Measurements from ENCODE around the gene MCEMP1. TPM values are rescaled to one million over a fixed set of nuclear protein-coding genes. Genes with fewer than 3 reads are reported as not detected.

The MCEMP1 gene
- total and polyA plus RNA-seq, 11 donors, result 0.16 to 1.4 (median 0.54) TPM; not detected in 3

DNA sequence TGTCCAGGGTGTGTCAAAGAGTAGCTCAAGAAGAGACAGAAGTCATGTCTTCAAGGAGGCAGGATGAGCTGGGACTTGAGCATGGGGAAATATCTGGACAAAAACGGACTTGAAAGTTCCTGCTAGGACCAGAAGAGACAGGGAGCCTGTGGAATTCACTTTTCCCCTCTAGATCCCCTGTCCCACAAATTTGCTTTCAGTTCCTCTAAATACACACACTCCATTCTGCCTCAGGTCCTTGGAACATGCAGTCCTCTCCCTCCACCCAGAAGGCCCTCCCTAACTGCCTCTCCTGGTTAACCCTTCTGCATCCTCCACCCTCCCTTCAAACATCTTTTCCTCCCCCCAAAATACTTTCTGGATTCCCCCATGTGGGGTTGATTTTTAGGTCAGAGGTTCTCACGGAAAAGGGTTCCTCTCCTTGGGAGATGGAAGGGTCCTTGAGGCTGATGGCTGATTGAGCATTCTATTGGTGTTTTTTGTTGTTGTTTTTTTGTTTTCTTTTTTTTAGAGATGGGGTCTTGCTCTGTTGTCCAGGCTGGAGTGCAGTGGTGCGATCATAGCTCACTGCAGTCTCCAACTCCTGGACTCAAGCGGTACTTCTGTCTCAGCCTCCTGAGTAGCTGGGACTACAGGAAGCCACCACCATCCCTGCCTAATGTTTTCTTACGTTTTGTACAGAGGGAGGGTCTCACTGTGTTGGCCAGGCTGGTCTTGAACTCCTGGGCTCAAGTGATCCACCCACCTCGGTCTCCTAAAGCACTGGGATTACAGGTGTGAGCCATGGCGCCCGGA is 14.9 kb upstream of the MCEMP1 start:
- no peak for ATAC-seq
- 69 to 81% (median 79%) methylated on average over 8 of the region's 8 CpGs for WGBS, 4 donors
- Histone ChIP-seq H3K36me3 (no peaks in the 10 kb centered on the region), H3K27me3 (peaks cover 0 to 26% (median 0%) of the 10 kb centered on the region in 9 donors), H3K27ac (no peak overlapping the region), H3K4me1 (peaks cover 0 to 16% (median 0%) of the 10 kb centered on the region in 12 donors), H3K4me3 (no peak overlapping the region), H3K9me3 (no peaks in the 10 kb centered on the region)
- no peak for DNase-seq
- intact Hi-C loops (cut with DNase I), result loop anchor here in 1 of 10 donors (10.0 kb wide), 1 partner anchor 97 kb away; no protein-coding TSS in a partner anchor
- TF ChIP-seq, protein P1, sequence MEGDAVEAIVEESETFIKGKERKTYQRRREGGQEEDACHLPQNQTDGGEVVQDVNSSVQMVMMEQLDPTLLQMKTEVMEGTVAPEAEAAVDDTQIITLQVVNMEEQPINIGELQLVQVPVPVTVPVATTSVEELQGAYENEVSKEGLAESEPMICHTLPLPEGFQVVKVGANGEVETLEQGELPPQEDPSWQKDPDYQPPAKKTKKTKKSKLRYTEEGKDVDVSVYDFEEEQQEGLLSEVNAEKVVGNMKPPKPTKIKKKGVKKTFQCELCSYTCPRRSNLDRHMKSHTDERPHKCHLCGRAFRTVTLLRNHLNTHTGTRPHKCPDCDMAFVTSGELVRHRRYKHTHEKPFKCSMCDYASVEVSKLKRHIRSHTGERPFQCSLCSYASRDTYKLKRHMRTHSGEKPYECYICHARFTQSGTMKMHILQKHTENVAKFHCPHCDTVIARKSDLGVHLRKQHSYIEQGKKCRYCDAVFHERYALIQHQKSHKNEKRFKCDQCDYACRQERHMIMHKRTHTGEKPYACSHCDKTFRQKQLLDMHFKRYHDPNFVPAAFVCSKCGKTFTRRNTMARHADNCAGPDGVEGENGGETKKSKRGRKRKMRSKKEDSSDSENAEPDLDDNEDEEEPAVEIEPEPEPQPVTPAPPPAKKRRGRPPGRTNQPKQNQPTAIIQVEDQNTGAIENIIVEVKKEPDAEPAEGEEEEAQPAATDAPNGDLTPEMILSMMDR (IDR thresholded peaks at IDR 0.05), result no peak
- no peak for TF ChIP-seq POLR2A (IDR thresholded peaks at IDR 0.05)

DNA sequence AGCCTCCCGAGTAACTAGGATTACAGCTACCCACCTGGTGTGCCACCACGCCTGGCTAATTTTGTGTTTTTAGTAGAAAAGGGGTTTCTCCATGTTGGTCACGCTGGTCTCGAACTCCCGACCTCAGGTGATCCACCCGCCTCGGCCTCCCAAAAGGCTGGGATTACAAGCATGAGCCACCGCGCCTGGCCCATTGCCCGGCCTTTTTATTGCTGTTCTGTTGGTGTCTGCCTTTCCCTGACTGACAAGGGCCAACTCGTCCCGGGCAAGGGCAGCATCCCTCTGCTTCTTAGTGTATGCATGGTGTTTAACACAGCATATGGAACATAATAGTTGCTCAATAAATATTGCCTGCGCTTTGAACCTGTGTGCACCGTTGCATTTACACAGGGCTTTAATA is 14.2 kb upstream of the MCEMP1 start:
- Histone ChIP-seq H3K9me3 (no peaks in the 10 kb centered on the region), H3K36me3 (no peaks in the 10 kb centered on the region), H3K4me3 (no peak overlapping the region), H3K27ac (no peak overlapping the region), H3K4me1 (peaks cover 0 to 10% (median 0%) of the 10 kb centered on the region in 12 donors), H3K27me3 (peaks cover 0 to 26% (median 0%) of the 10 kb centered on the region in 9 donors)
- no peak for ATAC-seq
- TF ChIP-seq POLR2A (IDR thresholded peaks at IDR 0.05), result no peak
- TF ChIP-seq, protein P1 (IDR thresholded peaks at IDR 0.05), result no peak
- intact Hi-C loops (cut with DNase I), result loop anchor here in 1 of 10 donors (10.0 kb wide), 1 partner anchor 98 kb away; no protein-coding TSS in a partner anchor
- WGBS, 4 donors, result 86 to 90% (median 88%) methylated on average over 14 of the region's 14 CpGs
- no peak for DNase-seq

DNA sequence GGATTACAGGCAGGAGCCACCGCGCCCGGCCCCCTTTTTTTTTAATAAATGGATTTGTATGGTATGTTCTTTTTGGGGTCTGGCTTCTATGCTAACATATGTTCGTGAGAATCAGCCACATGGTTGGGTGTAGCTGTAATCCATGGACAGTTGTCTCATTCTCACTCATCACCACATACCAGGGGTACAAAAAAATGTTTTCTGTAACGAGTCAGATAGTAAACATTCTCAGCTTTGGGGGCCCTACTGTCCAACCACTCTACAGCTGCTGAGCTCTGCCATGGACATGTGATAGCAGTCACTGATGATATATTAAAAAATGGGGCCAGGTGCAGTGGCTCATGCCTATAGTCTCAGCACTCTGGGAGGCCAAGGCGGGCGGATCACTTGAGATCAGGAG is 13.2 kb upstream of the MCEMP1 start:
- no peak for TF ChIP-seq POLR2A (IDR thresholded peaks at IDR 0.05)
- TF ChIP-seq, protein P1 (IDR thresholded peaks at IDR 0.05), result no peak
- no peaks in the 10 kb centered on the region for H3K9me3 ChIP-seq
- no peaks in the 10 kb centered on the region for H3K4me1 ChIP-seq
- no peak overlapping the region for H3K4me3 ChIP-seq
- H3K27me3 ChIP-seq, result peaks cover 0 to 28% (median 0%) of the 10 kb centered on the region in 9 donors
- whole genome bisulfite sequencing, 4 donors, result 59 to 71% (median 70%) methylated on average over 7 of the region's 7 CpGs
- no peak overlapping the region for H3K27ac ChIP-seq
- no peak for ATAC-seq
- intact Hi-C loops (cut with DNase I), result loop anchor here in 1 of 10 donors (10.0 kb wide), 1 partner anchor 99 kb away; no protein-coding TSS in a partner anchor
- no peaks in the 10 kb centered on the region for H3K36me3 ChIP-seq
- DNase-seq, result no peak

DNA sequence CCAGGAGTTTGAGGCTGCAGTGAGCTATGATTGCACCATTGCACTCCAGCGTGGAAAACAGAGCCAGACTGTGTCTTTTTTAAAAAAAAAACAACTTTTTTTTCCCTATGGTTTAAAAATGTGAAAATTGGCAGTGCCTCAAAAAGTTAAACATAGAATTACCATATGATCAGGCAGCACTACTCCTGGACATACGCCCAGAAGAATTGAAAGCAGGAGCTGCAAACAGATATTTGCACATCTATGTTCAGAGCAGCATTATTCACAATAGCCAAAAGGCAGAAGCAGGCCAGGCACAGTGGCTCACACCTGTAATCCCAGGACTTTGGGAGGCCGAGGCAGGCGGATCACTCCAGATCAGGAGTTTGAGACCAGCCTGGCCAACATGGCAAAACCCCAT is 11.8 kb upstream of the MCEMP1 start:
- intact Hi-C loops (cut with DNase I), result loop anchor here in 1 of 10 donors (10.0 kb wide), 1 partner anchor 100 kb away; no protein-coding TSS in a partner anchor
- H3K27ac ChIP-seq, result no peak overlapping the region
- no peak for ATAC-seq
- no peaks in the 10 kb centered on the region for H3K9me3 ChIP-seq
- H3K4me3 ChIP-seq, result no peak overlapping the region
- peaks cover 0 to 35% (median 10%) of the 10 kb centered on the region in 9 donors for H3K27me3 ChIP-seq
- DNase-seq, result no peak
- 45 to 61% (median 58%) methylated on average over 4 of the region's 4 CpGs for WGBS, 4 donors
- TF ChIP-seq POLR2A (IDR thresholded peaks at IDR 0.05), result no peak
- TF ChIP-seq, protein P1 (IDR thresholded peaks at IDR 0.05), result no peak
- H3K4me1 ChIP-seq, result no peaks in the 10 kb centered on the region
- H3K36me3 ChIP-seq, result no peaks in the 10 kb centered on the region
